Activated T-cell treated with anti-CD3 and anti-CD28 coated beads, Interleukin-2, amount 50 U/mL, for 72 hours (primary cell): ENCODE measurements around the gene OSCP1. TPM values are rescaled to one million over a fixed set of nuclear protein-coding genes. Genes with fewer than 3 reads are reported as not detected.

Source experiments
- ATAC-seq, 2 donors: fragments of 150-1000 bp; cut with Tn5 transposase; replicated peaks in 1 of 2; 2 replicates each; pipeline ENCODE4 v1.10.0; 2021; ENCODE audit warnings: moderate library complexity in 2 of 2, mild to moderate bottlenecking in 1 of 2
- DNase-seq, 2 donors: peaks; one replicate each; pipeline ENCODE4 v3.0.0; 2021 to 2022; ENCODE audit warnings: mixed read lengths in 1 of 2
- H3K27ac Mint-ChIP-seq: one replicate; pipeline ENCODE4 v1.8.0; 2022; ENCODE audit warnings: mild to moderate bottlenecking, moderate library complexity, mixed read lengths
- H3K27me3 Mint-ChIP-seq: one replicate; pipeline ENCODE4 v1.8.0; 2022; ENCODE audit warnings: low read depth, mixed read lengths
- H3K36me3 Mint-ChIP-seq, 2 donors: one replicate each; pipeline ENCODE4 v1.8.0; 2022; ENCODE audit warnings: mixed read lengths in 2 of 2, mild to moderate bottlenecking in 1 of 2; ENCODE audit not compliant: insufficient read depth in 2 of 2
- H3K4me1 Mint-ChIP-seq: one replicate; pipeline ENCODE4 v1.8.0; 2022; ENCODE audit warnings: low read depth, mixed read lengths
- H3K4me3 Mint-ChIP-seq, 2 donors: one replicate each; pipeline ENCODE4 v1.8.0; 2022; ENCODE audit warnings: mild to moderate bottlenecking in 2 of 2, mixed read lengths in 2 of 2, moderate library complexity in 2 of 2
- H3K9me3 Mint-ChIP-seq, 2 donors: one replicate each; pipeline ENCODE4 v1.8.0; 2022; ENCODE audit warnings: mixed read lengths in 2 of 2
- total RNA-seq, 2 donors: library from RNA; stranded (reverse); gene quantifications; one replicate each; pipeline ENCODE4 v1.2.3, GENCODE V29; 2022

OSCP1 gene
- total RNA-seq, 2 donors from 2014 or later: 1.4 to 2.1 TPM

DNA sequence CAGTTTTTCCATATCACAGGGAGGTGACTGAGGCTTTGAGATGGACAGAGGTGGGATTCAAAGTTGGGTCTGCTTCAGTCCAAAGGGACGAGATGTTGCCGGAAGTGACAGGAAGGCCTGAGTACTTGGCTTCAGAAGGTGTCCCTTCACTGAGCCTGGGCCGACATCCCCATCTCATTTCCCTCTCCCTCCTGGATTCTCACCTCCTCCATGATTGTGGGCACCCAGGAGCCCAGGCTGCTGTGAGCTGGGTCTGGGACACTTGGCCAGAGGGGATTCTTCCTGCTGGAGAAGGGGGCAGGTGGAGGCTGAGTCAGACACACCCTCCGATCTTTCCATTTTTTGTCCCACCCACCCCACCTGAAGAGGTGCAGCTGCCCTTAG, 16.8 kb upstream of the OSCP1 start:
- peaks cover 4 to 5% of the 10 kb centered on the region in 2 donors for H3K36me3 Mint-ChIP-seq
- no peak for DNase-seq
- no peaks in the 10 kb centered on the region for H3K9me3 Mint-ChIP-seq
- H3K4me3 Mint-ChIP-seq: no peak overlapping the region
- peaks cover 31% of the 10 kb centered on the region for H3K4me1 Mint-ChIP-seq
- no peak for ATAC-seq
- H3K27me3 Mint-ChIP-seq: no peaks in the 10 kb centered on the region
- no peak overlapping the region for H3K27ac Mint-ChIP-seq

DNA sequence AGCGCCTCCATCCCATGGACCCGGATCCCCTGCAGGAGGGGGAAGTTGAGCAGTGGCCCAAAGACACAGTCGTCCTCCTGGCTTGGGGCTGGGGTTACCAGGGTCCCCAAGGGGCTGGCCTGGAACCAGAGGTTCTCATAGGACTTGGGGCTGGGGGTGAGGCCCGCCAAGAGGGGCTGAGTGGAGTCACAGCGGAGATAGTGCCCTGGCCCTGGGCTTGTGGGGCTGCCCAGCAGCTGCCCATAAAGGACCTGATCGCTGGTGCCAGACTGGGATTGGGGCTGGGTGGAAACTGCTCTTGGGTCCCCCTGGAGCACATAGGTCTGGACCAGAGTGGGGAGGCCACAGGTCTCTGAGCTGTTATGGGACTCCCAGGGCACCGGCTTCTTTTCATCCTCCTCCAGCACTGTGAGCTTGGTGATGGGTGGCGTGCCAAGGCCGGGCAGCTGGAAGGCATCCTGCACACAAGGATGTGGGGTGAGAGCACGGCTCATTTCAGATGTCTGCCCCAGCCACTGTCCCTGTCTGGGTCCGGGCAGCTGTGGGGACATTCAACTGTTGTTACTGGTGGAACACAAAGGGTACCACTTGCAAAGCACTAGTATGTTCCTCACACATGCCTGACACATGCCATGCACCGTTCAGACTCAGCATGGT, 16.2 kb upstream of the OSCP1 start:
- Mint-ChIP-seq H3K27me3 (no peaks in the 10 kb centered on the region), H3K27ac (no peak overlapping the region), H3K9me3 (no peaks in the 10 kb centered on the region), H3K4me3 (no peak overlapping the region), H3K36me3 (peaks cover 4 to 5% of the 10 kb centered on the region in 2 donors), H3K4me1 (peaks cover 36% of the 10 kb centered on the region)
- DNase-seq (no peak), ATAC-seq (no peak)

DNA sequence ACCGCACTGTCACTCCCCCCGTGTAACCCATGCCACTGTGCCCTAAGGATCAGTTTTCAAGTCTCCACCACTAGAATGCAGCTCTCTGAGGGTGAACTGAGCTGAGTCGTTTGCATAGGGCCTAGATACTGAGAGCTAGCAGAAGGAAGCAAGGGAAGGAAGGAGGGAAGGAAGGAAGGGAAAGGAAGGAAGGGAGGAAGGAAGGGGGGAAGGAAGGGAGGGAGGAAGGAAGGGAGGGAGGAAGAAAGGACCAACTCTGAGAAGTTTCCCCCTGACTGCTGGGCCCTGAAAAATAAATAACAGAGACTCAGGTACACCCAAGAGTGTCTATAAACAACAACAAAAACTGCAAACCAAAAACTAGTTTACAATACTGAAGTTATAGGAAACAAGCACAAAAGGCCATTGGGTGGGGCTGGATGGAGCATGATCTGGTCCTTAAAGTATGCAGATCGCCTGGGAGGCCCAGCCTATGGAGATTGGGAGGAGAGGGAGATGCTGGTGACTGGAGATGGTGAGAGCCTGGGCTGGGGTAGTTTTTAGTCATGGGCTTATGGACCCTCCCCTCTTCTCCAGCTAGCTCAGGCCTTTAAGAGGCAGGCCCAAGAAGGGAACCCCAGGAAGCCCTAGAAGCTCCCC, 15.6 kb upstream of the OSCP1 start:
- DNase-seq (no peak), ATAC-seq (no peak)
- Mint-ChIP-seq H3K27me3 (no peaks in the 10 kb centered on the region), H3K36me3 (peaks cover 4 to 8% of the 10 kb centered on the region in 2 donors), H3K4me1 (peaks cover 42% of the 10 kb centered on the region), H3K9me3 (no peaks in the 10 kb centered on the region), H3K4me3 (peak overlapping the region; percentile 97 to 99), H3K27ac (no peak overlapping the region)

DNA sequence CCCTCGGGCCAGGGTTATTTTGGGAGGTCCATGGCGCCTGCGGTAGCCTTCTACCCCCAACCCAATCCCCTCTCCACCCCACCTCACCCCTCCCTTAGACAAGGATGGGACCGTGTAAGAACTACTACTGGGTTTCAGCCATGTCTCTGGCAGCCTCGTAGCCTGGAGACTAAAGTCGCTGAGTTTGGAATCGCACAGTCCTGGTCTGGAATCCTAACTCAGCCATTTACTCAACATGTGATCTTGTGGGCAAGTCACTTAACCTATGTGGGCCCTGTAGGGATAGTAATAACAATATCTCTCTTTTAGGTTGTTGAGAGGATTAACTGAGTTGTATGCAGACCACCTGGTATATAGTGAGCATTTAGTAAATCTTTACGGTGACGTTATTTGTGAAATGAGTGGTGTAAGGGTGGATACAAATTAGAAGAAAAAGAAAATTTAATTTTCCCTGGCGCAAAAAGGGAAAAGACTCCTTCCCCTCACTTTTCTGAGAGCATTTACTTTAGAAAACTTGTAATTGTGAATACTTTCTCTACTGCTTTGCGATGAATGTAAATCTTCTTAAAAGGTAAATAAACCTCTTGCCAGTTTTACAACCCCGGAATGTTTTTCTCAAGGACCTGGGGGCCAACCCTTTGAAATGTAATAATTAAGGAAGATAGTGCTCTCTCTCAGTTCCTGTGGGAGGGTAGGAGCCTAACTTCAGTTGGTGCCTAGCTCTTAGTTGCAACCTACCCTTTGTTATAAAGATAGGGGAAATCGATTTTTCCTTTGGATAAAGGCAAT, 14.5 kb upstream of the OSCP1 start:
- Mint-ChIP-seq H3K4me3 (peak overlapping the region; percentile 97 to 99), H3K4me1 (peaks cover 50% of the 10 kb centered on the region), H3K27me3 (no peaks in the 10 kb centered on the region), H3K9me3 (no peaks in the 10 kb centered on the region), H3K36me3 (peaks cover 4 to 15% of the 10 kb centered on the region in 2 donors), H3K27ac (peak overlapping the region; percentile 98)
- ATAC-seq (peak; percentile 62 to 68), DNase-seq (no peak)

DNA sequence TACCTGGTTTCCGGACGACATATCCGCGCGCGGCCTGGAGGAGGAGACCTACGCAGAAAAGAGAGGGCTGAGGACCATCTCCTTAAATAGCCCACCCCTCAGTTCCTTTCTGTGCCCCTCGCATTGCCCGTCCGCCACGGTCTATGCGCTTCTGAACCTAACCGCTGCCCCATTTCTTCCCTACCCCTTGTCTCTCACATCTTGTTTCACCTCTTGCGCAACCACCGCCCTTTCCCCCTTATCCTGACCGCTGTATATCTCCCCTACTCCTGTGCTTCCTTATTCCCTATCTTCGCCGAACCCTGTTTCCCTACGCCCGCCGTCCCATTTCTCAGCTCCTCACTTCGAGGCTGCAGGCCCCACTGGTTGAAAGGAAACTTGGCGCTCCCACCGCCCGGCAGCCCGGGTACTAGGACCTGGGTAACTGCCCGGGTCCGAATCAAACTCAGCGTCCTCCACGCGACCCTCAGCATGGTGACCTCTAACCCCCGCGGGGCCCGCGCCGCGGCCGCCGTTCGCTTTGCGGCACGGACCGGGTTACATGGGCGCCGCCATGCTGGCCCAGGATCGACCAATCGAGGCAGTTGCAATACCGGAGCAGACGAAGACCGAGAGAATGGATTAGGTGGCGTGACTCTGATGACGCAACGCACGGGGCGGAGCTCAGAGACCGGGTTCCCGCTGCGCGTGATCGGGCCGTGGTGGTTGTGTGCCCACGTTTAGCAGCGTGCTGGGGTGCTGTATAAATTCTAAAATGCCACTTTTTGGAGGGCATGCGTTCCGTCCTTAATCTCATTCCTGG, 13.8 kb upstream of the OSCP1 start, which contains the start of gene MRPS15:
Gene MRPS15, minus strand, starts transcription at position 582 of the 802 bp plus-strand sequence. Its CDS starts 109 bp downstream, at position 473.
- peak; percentile 96 to 97 for DNase-seq
- peak within 1 kb of the TSS; percentile 97 to 99 for H3K4me3 Mint-ChIP-seq
- H3K9me3 Mint-ChIP-seq: no peaks in the 10 kb centered on the region
- H3K27me3 Mint-ChIP-seq: no peaks in the 10 kb centered on the region
- peak within 1 kb of the TSS; percentile 98 for H3K27ac Mint-ChIP-seq
- H3K36me3 Mint-ChIP-seq: peaks cover 4 to 22% of the 10 kb centered on the region in 2 donors
- peak; percentile 97 to 99 for ATAC-seq
- peaks cover 58% of the 10 kb centered on the region for H3K4me1 Mint-ChIP-seq

DNA sequence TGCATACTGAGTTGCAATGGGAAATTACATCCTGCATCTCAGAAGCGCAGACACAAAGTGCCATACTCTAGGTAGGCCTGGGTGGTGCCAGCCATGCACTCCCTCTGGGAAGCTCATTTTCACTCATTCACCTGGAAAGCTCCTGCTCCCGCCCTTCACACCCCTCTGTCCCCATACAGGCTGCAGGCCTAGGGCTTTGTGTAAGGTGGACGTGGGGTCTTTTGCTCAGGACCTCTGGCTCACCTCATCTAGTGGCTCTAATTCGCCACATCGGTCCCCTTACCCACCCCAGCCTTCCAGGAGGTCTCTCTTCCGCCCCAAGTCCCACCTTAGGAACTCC, 13.2 kb upstream of the OSCP1 start:
- Mint-ChIP-seq H3K27ac (peak overlapping the region; percentile 98), H3K27me3 (no peaks in the 10 kb centered on the region), H3K9me3 (no peaks in the 10 kb centered on the region), H3K36me3 (peaks cover 5 to 27% of the 10 kb centered on the region in 2 donors), H3K4me1 (peaks cover 64% of the 10 kb centered on the region), H3K4me3 (peak overlapping the region; percentile 97 to 99)
- DNase-seq: no peak
- ATAC-seq: no peak

DNA sequence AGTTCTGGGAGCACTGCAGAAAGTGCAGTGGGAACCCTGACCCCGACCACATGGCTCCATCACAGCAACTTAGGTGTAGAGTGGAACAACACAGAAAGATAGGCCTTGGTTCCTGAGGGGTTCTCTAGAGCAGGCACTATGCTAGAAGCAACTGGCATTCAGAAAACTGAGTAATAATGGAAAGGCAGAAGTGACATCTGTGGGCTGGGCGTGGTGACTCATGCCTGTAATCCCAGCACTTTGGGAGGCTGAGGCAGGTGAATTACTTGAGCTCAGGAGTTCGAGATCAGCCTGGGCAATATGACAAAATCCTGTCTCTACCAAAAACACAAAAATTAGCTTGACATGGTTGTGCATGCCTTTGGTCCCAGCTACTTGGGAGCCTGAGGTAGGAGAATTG, 8.7 kb upstream of the OSCP1 start:
- Mint-ChIP-seq H3K4me3 (peak overlapping the region; percentile 85 to 86), H3K36me3 (peaks cover 7 to 42% of the 10 kb centered on the region in 2 donors)

DNA sequence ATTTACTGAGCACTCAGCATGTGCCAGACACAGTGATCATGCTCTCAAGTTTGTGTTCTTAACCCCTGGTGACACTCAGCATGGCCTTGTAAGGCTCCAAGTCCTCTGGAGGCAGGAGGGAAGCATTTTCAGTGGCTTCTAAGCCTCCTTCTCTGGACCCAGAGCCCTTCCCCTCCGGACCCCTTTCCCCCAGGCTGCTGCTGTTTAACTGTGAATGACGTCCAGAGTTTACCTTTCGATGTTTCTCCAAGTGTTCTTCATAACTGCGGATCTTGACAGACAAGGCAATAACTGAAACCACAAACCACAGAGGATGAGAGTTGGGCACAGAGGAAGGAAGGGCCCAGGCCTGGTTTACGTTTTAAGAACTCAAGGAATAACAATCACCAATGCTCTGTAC, 7.4 kb upstream of the OSCP1 start:
- Mint-ChIP-seq H3K27me3 (no peaks in the 10 kb centered on the region), H3K36me3 (peaks cover 3 to 39% of the 10 kb centered on the region in 2 donors), H3K27ac (peak overlapping the region; percentile 39), H3K4me1 (peaks cover 55% of the 10 kb centered on the region), H3K4me3 (peak overlapping the region; percentile 31 to 86), H3K9me3 (no peaks in the 10 kb centered on the region)
- DNase-seq: no peak
- ATAC-seq: peak in 1 of 2 donors; percentile 19

More for the DNA sequence above, 8.7 kb upstream of the OSCP1 start:
- no peaks in the 10 kb centered on the region for H3K27me3 Mint-ChIP-seq
- peak; percentile 97 for ATAC-seq
- no peaks in the 10 kb centered on the region for H3K9me3 Mint-ChIP-seq
- H3K4me1 Mint-ChIP-seq: peaks cover 64% of the 10 kb centered on the region
- DNase-seq: peak; percentile 65 to 75
- peak overlapping the region; percentile 96 for H3K27ac Mint-ChIP-seq

DNA sequence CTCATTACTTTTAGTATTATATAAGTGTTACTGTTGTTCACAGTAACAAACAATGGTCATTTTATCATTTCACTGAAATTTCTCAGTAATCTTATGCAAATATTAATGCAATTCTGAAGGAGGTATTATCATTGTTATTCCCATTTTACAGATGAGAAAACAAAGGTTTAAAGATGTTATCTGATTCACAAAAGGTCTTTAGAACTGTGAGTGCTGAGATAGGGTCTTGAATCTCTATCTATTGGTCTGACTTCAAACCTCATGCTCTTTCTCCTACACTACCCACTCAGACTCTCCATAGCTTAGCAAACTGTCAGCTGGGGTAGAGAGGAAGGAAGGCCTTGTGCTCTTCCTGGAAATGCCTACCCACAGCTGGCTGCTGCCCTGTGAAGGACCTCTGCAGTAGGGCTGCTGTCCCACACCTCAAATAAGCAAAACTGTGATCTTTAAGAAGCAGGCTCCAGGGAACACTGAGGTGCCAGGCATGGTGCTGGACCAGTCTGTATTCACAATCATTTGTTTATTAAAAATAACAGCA, 6.2 kb upstream of the OSCP1 start:
- H3K36me3 Mint-ChIP-seq: peaks cover 3 to 39% of the 10 kb centered on the region in 2 donors
- H3K4me3 Mint-ChIP-seq: no peak overlapping the region
- no peaks in the 10 kb centered on the region for H3K27me3 Mint-ChIP-seq
- peak overlapping the region; percentile 29 for H3K27ac Mint-ChIP-seq
- no peaks in the 10 kb centered on the region for H3K9me3 Mint-ChIP-seq
- H3K4me1 Mint-ChIP-seq: peaks cover 49% of the 10 kb centered on the region
- ATAC-seq (no peak), DNase-seq (no peak)

DNA sequence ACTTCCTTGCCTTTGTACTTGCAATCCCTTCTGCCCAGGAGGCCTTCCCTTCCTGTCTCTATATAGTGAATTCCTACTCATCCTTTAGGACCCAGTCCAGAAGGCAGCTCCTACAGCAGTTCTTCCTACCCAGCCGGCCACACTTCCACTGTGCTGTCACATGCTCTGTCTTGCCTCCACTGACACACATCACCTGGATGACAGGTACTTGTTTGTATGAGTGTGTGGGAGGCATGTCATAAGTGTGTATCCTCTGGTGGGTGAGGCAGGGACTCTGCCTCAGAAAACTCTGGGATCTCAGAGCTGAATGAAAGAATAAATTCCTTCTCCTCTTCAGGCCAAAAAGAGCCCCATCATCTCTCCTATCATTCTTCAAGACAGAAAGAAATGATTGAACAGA, 5.1 kb upstream of the OSCP1 start:
- H3K4me1 Mint-ChIP-seq: peaks cover 42% of the 10 kb centered on the region
- H3K27ac Mint-ChIP-seq: no peak overlapping the region
- H3K9me3 Mint-ChIP-seq: no peaks in the 10 kb centered on the region
- DNase-seq (no peak), ATAC-seq (no peak)
- H3K36me3 Mint-ChIP-seq: peaks cover 3 to 31% of the 10 kb centered on the region in 2 donors
- no peak overlapping the region for H3K4me3 Mint-ChIP-seq
- no peaks in the 10 kb centered on the region for H3K27me3 Mint-ChIP-seq

DNA sequence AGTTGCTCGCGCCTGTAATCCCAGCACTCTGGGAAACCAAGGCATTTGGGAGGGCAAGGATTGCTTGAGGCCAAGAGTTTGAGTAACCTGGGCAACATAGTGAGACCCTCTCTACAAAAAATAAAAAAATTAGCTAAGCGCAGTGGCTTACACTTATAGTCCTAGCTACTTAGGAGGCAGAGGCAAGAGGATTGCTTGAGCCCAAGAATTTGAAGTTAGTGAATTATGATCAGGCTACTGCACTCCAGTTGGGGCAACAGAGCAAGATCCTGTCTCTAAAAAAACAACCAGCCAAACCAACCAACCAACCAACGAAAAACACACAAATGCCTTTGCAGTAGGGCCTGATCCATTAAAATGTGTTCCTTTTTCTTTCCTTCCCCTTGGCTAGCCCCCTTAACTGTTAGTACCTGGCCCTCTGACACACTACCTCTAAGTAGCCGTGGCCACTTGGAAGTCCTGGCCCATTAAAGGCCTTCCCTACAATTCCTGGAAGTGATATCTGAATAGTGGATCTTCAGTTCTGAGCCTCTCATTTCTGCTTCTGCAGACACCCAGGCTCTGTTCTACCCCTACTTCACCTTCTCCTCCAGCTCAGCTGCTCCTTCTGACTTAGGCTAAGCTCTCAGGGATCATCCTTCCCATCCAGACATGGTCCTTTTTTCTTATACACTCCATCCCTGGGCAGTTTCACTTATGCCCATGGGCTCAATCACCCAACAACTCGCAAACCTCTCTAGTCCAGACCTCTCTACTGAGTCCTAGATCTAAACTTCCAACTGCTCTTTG, 3.5 kb upstream of the OSCP1 start:
- Mint-ChIP-seq H3K27ac (no peak overlapping the region), H3K4me3 (no peak overlapping the region), H3K36me3 (peaks cover 3 to 21% of the 10 kb centered on the region in 2 donors), H3K4me1 (peaks cover 35% of the 10 kb centered on the region), H3K9me3 (no peaks in the 10 kb centered on the region), H3K27me3 (no peaks in the 10 kb centered on the region)
- ATAC-seq (no peak), DNase-seq (no peak)

DNA sequence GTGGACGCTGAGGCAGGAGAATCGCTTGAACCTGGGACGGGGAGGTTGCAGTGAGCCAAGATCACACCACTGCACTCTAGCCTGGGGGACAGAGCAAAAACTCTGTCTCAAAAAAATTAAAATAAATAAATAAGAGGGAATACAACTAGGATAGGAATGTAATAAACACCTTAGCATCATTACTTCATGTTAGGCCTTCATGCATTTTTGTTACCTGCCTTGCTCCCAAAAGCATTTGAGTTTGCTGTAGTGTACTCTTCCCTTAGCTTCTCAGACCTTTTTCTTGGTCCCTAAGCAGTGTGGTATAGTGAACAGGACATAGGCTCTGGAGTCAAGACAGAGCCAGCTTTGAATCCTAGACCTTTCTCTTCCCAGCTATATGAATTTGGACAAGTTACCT, 2.8 kb upstream of the OSCP1 start:
- no peak overlapping the region for H3K27ac Mint-ChIP-seq
- no peaks in the 10 kb centered on the region for H3K9me3 Mint-ChIP-seq
- no peak for ATAC-seq
- H3K36me3 Mint-ChIP-seq: peaks cover 2 to 18% of the 10 kb centered on the region in 2 donors
- DNase-seq: no peak
- H3K4me3 Mint-ChIP-seq: no peak overlapping the region
- no peaks in the 10 kb centered on the region for H3K27me3 Mint-ChIP-seq
- peaks cover 28% of the 10 kb centered on the region for H3K4me1 Mint-ChIP-seq
